HepG2 (cell line): ENCODE measurements around the gene RSBN1L. TPM values are rescaled to one million over a fixed set of nuclear protein-coding genes. Genes with fewer than 3 reads are reported as not detected.

Experiments used
- ATAC-seq: fragments of 200-7000 bp; cut with Tn5 transposase; 3 replicates; pipeline ENCODE4 v1.9.1; 2020; ENCODE audit warnings: mild to moderate bottlenecking, moderate library complexity
- BruUV-seq: library from RNA; stranded (reverse); fragments of 400-500 nt; replicated peaks from 2 replicates; lab custom pipeline; 2021; lab: Mats Ljungman, UMichigan
- CTCF ChIA-PET: fragments of 300-600 bp; formaldehyde crosslinking; extraction: SDS; loops from one replicate; lab custom pipeline; 2021; ENCODE audit warnings: low total read pairs, inconsistent platforms, low intra/inter-chr PET ratio; lab: Yijun Ruan, JAX
- POLR2A ChIA-PET: fragments of 350-600 bp; sonication (Branson Sonifier 250); formaldehyde crosslinking; loops from one replicate; lab custom pipeline; 2020; ENCODE audit warnings: antibody characterized with exemption, inconsistent platforms; lab: Yijun Ruan, JAX
- DNase-seq: peaks from one replicate; pipeline ENCODE4 v3.0.0-alpha.2; 2015; ENCODE audit warnings: low spot score
- FAIRE-seq: peaks from 3 replicates; lab custom pipeline; 2011; peaks lifted over from hg19 to GRCh38; lab: Jason Lieb, UNC
- H2AFZ ChIP-seq: one replicate; pipeline ENCODE4 v1.6.1; 2011; ENCODE audit warnings: low read length, inconsistent platforms
- H3K27ac ChIP-seq: fragments of 300-600 bp; 3 replicates; pipeline ENCODE4 v1.8.0; 2011; ENCODE audit warnings: mixed run types, mild to moderate bottlenecking, mixed read lengths, low read length, inconsistent platforms; ENCODE audit not compliant: insufficient read depth; ENCODE audit errors: extremely low read length
- H3K27me3 ChIP-seq, 2 experiments: fragments of 200-600 bp in 1 of 2; 2 replicates in 1 of 2; 3 replicates in 1 of 2; pipeline versions ENCODE4 v1.6.0 to v1.8.0; 2011; ENCODE audit warnings: low read length in 2 of 2, mild to moderate bottlenecking in 2 of 2, moderate library complexity in 2 of 2, inconsistent platforms in 1 of 2; ENCODE audit not compliant: insufficient read depth in 2 of 2, control insufficient read depth in 1 of 2
- H3K36me3 ChIP-seq, 2 experiments: fragments of 200-600 bp in 1 of 2; replicated peaks in 1 of 2; 2 replicates in 1 of 2; 3 replicates in 1 of 2; pipeline versions ENCODE4 v1.5.1 to v1.8.0; 2011; ENCODE audit warnings: low read length in 2 of 2, inconsistent platforms in 1 of 2; ENCODE audit not compliant: insufficient read depth in 2 of 2, control insufficient read depth in 1 of 2
- H3K4me1 ChIP-seq: 2 replicates; pipeline ENCODE4 v1.5.1; 2012; ENCODE audit warnings: low read length, inconsistent platforms; ENCODE audit not compliant: insufficient read depth
- H3K4me2 ChIP-seq: 2 replicates; pipeline ENCODE4 v1.6.0; 2011; ENCODE audit warnings: low read depth, low read length, inconsistent platforms
- H3K4me3 ChIP-seq, 3 experiments: fragments of 200-600 bp in 1 of 3; sonication (generic), shearing (Covaris generic) in 1 of 3; replicated peaks in 1 of 3; 2 replicates each; pipeline ENCODE4 v1.5.1; 2011 to 2016; ENCODE audit warnings: low read length in 3 of 3, inconsistent platforms in 2 of 3, low read depth in 2 of 3, mild to moderate bottlenecking in 2 of 3, control low read depth in 1 of 3, mixed read lengths in 1 of 3; ENCODE audit not compliant: insufficient read depth in 1 of 3
- H3K79me2 ChIP-seq: one replicate; pipeline ENCODE4 v1.6.1; 2011; ENCODE audit warnings: low read length, inconsistent platforms; ENCODE audit not compliant: insufficient read depth
- H3K9ac ChIP-seq: 2 replicates; pipeline ENCODE4 v1.6.0; 2011; ENCODE audit warnings: mild to moderate bottlenecking, low read depth, low read length, inconsistent platforms; ENCODE audit not compliant: insufficient read depth
- H3K9me3 ChIP-seq: 2 replicates; pipeline ENCODE4 v1.5.1; 2012; ENCODE audit warnings: mild to moderate bottlenecking, low read length
- H4K20me1 ChIP-seq: 2 replicates; pipeline ENCODE4 v1.6.0; 2011; ENCODE audit warnings: inconsistent platforms, mild to moderate bottlenecking, low read length, moderate library complexity; ENCODE audit not compliant: insufficient read depth
- CEBPB ChIP-seq: IDR thresholded peaks from 2 replicates; pipeline ENCODE4 v1.6.1; 2011; ENCODE audit warnings: low read depth, low read length, improper control_type of control experiment, borderline replicate concordance
- ELF1 ChIP-seq: sonication (generic); formaldehyde crosslinking; IDR thresholded peaks from 2 replicates; pipeline ENCODE4 v1.4.0; 2020; ENCODE audit warnings: missing genetic modification reagents
- MEIS2 ChIP-seq: sonication (generic); formaldehyde crosslinking; IDR thresholded peaks from 2 replicates; pipeline ENCODE4 v1.9.0; 2021; ENCODE audit warnings: mild to moderate bottlenecking, missing genetic modification reagents
- NFE2 ChIP-seq: sonication (generic); formaldehyde crosslinking; IDR thresholded peaks from 2 replicates; pipeline ENCODE4 v1.4.0; 2020; ENCODE audit warnings: missing genetic modification reagents
- ZNF124 ChIP-seq: sonication (generic); formaldehyde crosslinking; IDR thresholded peaks from 2 replicates; pipeline ENCODE4 v1.4.0; 2020; ENCODE audit warnings: missing genetic modification reagents
- ZNF879 ChIP-seq: sonication (generic); formaldehyde crosslinking; IDR thresholded peaks from 2 replicates; pipeline ENCODE4 v1.8.1; 2023; ENCODE audit warnings: missing genetic modification reagents
- WGBS: methylation state at CpG from one replicate; pipeline ENCODE4 v1.1.6; 2017; ENCODE audit warnings: low lambda C conversion rate; 5-methylcytosine and 5-hydroxymethylcytosine counted together
- in situ Hi-C: cut with HindIII; loops from 2 replicates; pipeline ENCODE4 v1.10.0; 2017; ENCODE audit warnings: low pct_unique_long_range_greater_than_20kb; ENCODE audit not compliant: extremely low pct_ligation_motif_present
- intact Hi-C: fragments of 100-400 bp; cut with micrococcal nuclease; formaldehyde crosslinking; loops from one replicate; pipeline ENCODE4 v1.10.0; 2022; ENCODE audit not compliant: unreplicated experiment
- polyA plus RNA-seq, 8 experiments: library from polyadenylated mRNA; depleted of rRNA in 3 of 8; stranded (reverse) in 7 of 8; unstranded in 1 of 8; fragments of >200 nt; fragmentation: Illumina TruSeq in 4 of 8; extraction: Trizol in 4 of 8; gene quantifications; 2 replicates each; pipeline versions ENCODE4 v1.2.1 to v1.2.3, GENCODE V29; 2011 to 2016; ENCODE audit warnings: low read depth in 4 of 8, missing spikeins in 1 of 8, mixed read lengths in 1 of 8; ENCODE audit not compliant: insufficient read depth in 1 of 8
- total RNA-seq, 5 experiments: library from RNA; depleted of rRNA; stranded (reverse); fragments of >200 nt; fragmentation: Illumina TruSeq; extraction: Trizol; gene quantifications; 2 replicates each; pipeline ENCODE4 v1.2.3, GENCODE V29; 2016; ENCODE audit warnings: low read depth in 1 of 5
- TF ChIP-seq, protein P1 (sequence below): IDR thresholded peaks from 2 replicates; pipeline ENCODE4 v1.6.1; 2016; ENCODE audit warnings: low read depth
- TF ChIP-seq, protein P2 (sequence below): IDR thresholded peaks from 2 replicates; pipeline ENCODE4 v1.6.1; 2012; ENCODE audit warnings: low read length, improper control_type of control experiment
- TF ChIP-seq, protein P3 (sequence below): IDR thresholded peaks from 2 replicates; pipeline ENCODE4 v1.6.1; 2012; ENCODE audit warnings: low read depth, low read length, improper control_type of control experiment

The RSBN1L gene
- total and polyA plus RNA-seq, 2 of the 13 experiments (the other 11 are each of a cell fraction or from before 2014, with no cell fraction given): 7.7 to 21.3 TPM

DNA sequence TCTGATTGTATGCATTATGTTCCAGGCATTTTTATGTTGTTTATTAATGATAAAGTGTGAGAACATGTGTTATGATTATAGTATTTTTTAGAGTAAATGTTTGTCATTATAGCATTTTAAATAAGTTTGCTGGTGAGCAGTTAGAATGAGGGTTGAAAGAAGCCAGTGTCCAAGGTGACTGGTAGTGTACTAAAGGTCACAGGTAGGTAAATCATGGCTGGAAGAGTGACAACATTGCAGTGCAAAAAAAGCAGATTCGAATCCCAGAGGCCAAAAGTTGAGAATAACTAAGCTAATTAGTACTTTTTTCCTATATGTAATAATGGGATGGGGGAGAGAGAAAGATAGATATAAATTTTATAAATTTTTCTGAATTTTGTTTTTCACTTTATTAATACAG is 44.0 kb downstream of the RSBN1L start (continued):
- TF ChIP-seq, protein P1, sequence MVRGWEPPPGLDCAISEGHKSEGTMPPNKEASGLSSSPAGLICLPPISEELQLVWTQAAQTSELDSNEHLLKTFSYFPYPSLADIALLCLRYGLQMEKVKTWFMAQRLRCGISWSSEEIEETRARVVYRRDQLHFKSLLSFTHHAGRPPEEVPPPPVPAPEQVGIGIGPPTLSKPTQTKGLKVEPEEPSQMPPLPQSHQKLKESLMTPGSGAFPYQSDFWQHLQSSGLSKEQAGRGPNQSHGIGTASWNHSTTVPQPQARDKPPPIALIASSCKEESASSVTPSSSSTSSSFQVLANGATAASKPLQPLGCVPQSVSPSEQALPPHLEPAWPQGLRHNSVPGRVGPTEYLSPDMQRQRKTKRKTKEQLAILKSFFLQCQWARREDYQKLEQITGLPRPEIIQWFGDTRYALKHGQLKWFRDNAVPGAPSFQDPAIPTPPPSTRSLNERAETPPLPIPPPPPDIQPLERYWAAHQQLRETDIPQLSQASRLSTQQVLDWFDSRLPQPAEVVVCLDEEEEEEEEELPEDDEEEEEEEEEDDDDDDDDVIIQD: peak; percentile 43; the same call in 1 of the 2 replicates
- TF ChIP-seq NFE2 (CRISPR knock-in tag) (no peak), ELF1 (CRISPR knock-in tag) (no peak), ZNF124 (CRISPR knock-in tag) (no peak), ZNF879 (CRISPR knock-in tag) (no peak)
- TF ChIP-seq, protein P2, sequence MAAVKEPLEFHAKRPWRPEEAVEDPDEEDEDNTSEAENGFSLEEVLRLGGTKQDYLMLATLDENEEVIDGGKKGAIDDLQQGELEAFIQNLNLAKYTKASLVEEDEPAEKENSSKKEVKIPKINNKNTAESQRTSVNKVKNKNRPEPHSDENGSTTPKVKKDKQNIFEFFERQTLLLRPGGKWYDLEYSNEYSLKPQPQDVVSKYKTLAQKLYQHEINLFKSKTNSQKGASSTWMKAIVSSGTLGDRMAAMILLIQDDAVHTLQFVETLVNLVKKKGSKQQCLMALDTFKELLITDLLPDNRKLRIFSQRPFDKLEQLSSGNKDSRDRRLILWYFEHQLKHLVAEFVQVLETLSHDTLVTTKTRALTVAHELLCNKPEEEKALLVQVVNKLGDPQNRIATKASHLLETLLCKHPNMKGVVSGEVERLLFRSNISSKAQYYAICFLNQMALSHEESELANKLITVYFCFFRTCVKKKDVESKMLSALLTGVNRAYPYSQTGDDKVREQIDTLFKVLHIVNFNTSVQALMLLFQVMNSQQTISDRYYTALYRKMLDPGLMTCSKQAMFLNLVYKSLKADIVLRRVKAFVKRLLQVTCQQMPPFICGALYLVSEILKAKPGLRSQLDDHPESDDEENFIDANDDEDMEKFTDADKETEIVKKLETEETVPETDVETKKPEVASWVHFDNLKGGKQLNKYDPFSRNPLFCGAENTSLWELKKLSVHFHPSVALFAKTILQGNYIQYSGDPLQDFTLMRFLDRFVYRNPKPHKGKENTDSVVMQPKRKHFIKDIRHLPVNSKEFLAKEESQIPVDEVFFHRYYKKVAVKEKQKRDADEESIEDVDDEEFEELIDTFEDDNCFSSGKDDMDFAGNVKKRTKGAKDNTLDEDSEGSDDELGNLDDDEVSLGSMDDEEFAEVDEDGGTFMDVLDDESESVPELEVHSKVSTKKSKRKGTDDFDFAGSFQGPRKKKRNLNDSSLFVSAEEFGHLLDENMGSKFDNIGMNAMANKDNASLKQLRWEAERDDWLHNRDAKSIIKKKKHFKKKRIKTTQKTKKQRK: no peak

DNA sequence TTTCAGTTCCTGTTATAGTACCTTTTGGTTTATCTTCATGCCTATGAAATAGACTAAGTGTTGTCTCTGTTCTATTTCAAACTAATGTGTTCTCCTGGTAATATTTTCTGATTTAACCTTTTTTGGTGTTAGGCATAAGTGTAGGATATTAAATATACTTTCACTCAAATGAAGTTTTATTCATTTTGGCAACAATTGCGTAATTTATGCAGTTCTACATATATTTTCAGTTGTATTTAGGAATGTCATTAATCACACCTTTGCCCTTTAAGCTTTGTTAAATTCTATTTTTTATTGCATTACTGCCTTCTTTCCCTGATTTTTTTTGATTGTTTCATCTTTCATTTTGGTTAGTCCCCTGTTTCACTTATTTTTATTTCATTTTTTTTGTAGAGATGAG is 47.3 kb downstream of the RSBN1L start:
- Histone ChIP-seq H3K4me3 (no peak overlapping the region), H3K9me3 (no peaks in the 10 kb centered on the region), H4K20me1 (no peaks in the 10 kb centered on the region; the same call in 1 of the 2 replicates), H3K79me2 (peaks cover 8% of the 10 kb centered on the region), H3K4me1 (peaks cover 34% of the 10 kb centered on the region), H3K27ac (no peak overlapping the region), H2AFZ (no peak overlapping the region), H3K27me3 (no peaks in the 10 kb centered on the region), H3K36me3 (peaks cover 2 to 4% of the 10 kb centered on the region in 2 experiments; a peak in 4 of 5 replicates), H3K9ac (no peak overlapping the region), H3K4me2 (no peak overlapping the region)
- POLR2A ChIA-PET: no interaction called here
- ATAC-seq (no peak), FAIRE-seq (no peak), DNase-seq (no peak)
- BruUV-seq: no TSS peak
- TF ChIP-seq, protein P3, sequence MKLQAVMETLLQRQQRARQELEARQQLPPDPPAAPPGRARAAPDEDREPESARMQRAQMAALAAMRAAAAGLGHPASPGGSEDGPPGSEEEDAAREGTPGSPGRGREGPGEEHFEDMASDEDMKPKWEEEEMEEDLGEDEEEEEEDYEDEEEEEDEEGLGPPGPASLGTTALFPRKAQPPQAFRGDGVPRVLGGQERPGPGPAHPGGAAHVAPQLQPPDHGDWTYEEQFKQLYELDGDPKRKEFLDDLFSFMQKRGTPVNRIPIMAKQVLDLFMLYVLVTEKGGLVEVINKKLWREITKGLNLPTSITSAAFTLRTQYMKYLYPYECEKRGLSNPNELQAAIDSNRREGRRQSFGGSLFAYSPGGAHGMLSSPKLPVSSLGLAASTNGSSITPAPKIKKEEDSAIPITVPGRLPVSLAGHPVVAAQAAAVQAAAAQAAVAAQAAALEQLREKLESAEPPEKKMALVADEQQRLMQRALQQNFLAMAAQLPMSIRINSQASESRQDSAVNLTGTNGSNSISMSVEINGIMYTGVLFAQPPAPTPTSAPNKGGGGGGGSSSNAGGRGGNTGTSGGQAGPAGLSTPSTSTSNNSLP: no peak
- TF ChIP-seq CEBPB (peak; percentile 57; the same call in 1 of the 2 replicates), MEIS2 (CRISPR knock-in tag) (no peak)
- 98% methylated on average over 1 of the region's 1 CpG for WGBS
- intact Hi-C loops (no loop called here), in situ Hi-C loops (no loop called here)
- CTCF ChIA-PET: no interaction called here
